Thoracic aorta (tissue), 2 donors: Measurements from ENCODE around the gene APOBEC3H. TPM values are rescaled to one million over a fixed set of nuclear protein-coding genes. Genes with fewer than 3 reads are reported as not detected.

ENCODE experiments used
- ATAC-seq: fragments of 150-250 bp; one replicate; pipeline ENCODE4 v1.8.0; 2017; ENCODE audit warnings: low read depth; ENCODE audit not compliant: insufficient number of reproducible peaks, low FRiP score
- DNase-seq: peaks from one replicate; pipeline ENCODE4 v3.0.0-alpha.2; 2020; ENCODE audit warnings: low spot score
- H3K27ac ChIP-seq, 2 donors: fragments of 200-600 bp; sonication (generic); 1 replicate in 1 of 2; 2 replicates in 1 of 2; pipeline ENCODE4 v1.5.1; 2016; ENCODE audit warnings: mild to moderate bottlenecking in 2 of 2, moderate library complexity in 2 of 2
- H3K27me3 ChIP-seq: fragments of 200-600 bp; sonication (generic); replicated peaks from 2 replicates; pipeline ENCODE4 v1.6.0; 2016; ENCODE audit warnings: mild to moderate bottlenecking; ENCODE audit not compliant: insufficient read depth
- H3K36me3 ChIP-seq: fragments of 200-600 bp; sonication (generic); one replicate; pipeline ENCODE4 v1.5.1; 2016
- H3K4me1 ChIP-seq, 2 donors: fragments of 200-600 bp; sonication (generic); 1 replicate in 1 of 2; 2 replicates in 1 of 2; pipeline versions ENCODE4 v1.5.1 to v1.6.0; 2016; ENCODE audit warnings: low read depth in 2 of 2, mild to moderate bottlenecking in 1 of 2; ENCODE audit not compliant: control insufficient read depth in 1 of 2
- H3K4me3 ChIP-seq: fragments of 200-600 bp; sonication (generic); 2 replicates; pipeline ENCODE4 v1.5.1; 2016; ENCODE audit warnings: mild to moderate bottlenecking
- H3K9me3 ChIP-seq: fragments of 200-600 bp; sonication (generic); 2 replicates; pipeline ENCODE4 v1.5.1; 2016
- CTCF ChIP-seq: fragments of 200-600 bp; sonication (generic); IDR thresholded peaks from one replicate; pipeline ENCODE4 v1.5.1; 2019; ENCODE audit warnings: antibody characterized with exemption
- total RNA-seq, 2 donors: library from RNA; depleted of rRNA; stranded (reverse); fragments of >200 nt; gene quantifications; one replicate each; pipeline versions ENCODE4 v1.1.0 to v1.2.3, GENCODE V29; 2016

The APOBEC3H gene
- total RNA-seq, 2 donors from 2014 or later, result 1.6 TPM; not detected in 1

GRCh38 chr22:39103431-39103830, 6.4 kb downstream of the APOBEC3H start:
- H3K27ac ChIP-seq, result no peak overlapping the region
- no peaks in the 10 kb centered on the region for H3K36me3 ChIP-seq
- TF ChIP-seq CTCF, result no peak
- DNase-seq (no peak), ATAC-seq (no peak)
- H3K4me3 ChIP-seq, result no peak overlapping the region
- H3K27me3 ChIP-seq, result no peaks in the 10 kb centered on the region
- H3K9me3 ChIP-seq, result no peaks in the 10 kb centered on the region
- no peaks in the 10 kb centered on the region for H3K4me1 ChIP-seq

- Histone ChIP-seq H3K27me3 (no peaks in the 10 kb centered on the region), H3K27ac (no peak overlapping the region), H3K9me3 (no peaks in the 10 kb centered on the region), H3K4me1 (no peaks in the 10 kb centered on the region), H3K4me3 (no peak overlapping the region), H3K36me3 (no peaks in the 10 kb centered on the region)
- TF ChIP-seq CTCF, result no peak
- ATAC-seq (no peak), DNase-seq (no peak)
Measured at GRCh38 chr22:39106326-39106725, 9.3 kb downstream of the APOBEC3H start.

- Histone ChIP-seq H3K4me3 (no peak overlapping the region), H3K4me1 (no peaks in the 10 kb centered on the region), H3K27me3 (no peaks in the 10 kb centered on the region), H3K27ac (no peak overlapping the region), H3K36me3 (no peaks in the 10 kb centered on the region), H3K9me3 (no peaks in the 10 kb centered on the region)
- no peak for TF ChIP-seq CTCF
- DNase-seq, result no peak
- ATAC-seq, result no peak
Measured at GRCh38 chr22:39108487-39108886, 11.4 kb downstream of the APOBEC3H start.

- no peak overlapping the region for H3K27ac ChIP-seq
- H3K9me3 ChIP-seq, result no peaks in the 10 kb centered on the region
- TF ChIP-seq CTCF, result no peak
- no peaks in the 10 kb centered on the region for H3K4me1 ChIP-seq
- no peaks in the 10 kb centered on the region for H3K36me3 ChIP-seq
- H3K4me3 ChIP-seq, result no peak overlapping the region
- DNase-seq (no peak), ATAC-seq (no peak)
- H3K27me3 ChIP-seq, result no peaks in the 10 kb centered on the region
Measured at GRCh38 chr22:39109361-39109760, 12.3 kb downstream of the APOBEC3H start.

GRCh38 chr22:39110631-39111561, 13.9 kb downstream of the APOBEC3H start:
- H3K4me1 ChIP-seq, result no peaks in the 10 kb centered on the region
- H3K9me3 ChIP-seq, result no peaks in the 10 kb centered on the region
- no peak for ATAC-seq
- no peaks in the 10 kb centered on the region for H3K27me3 ChIP-seq
- no peak for TF ChIP-seq CTCF
- no peak overlapping the region for H3K27ac ChIP-seq
- H3K36me3 ChIP-seq, result no peaks in the 10 kb centered on the region
- H3K4me3 ChIP-seq, result no peak overlapping the region
- no peak for DNase-seq
